ENCODE data around the gene CAMTA2. TPM values are rescaled to one million over a fixed set of nuclear protein-coding genes. Genes with fewer than 3 reads are reported as not detected.
A peak's percentile ranks its signal among the peaks of the same experiment; 100 is the strongest.
"Not testable (repeated sequence)": the region's sequence is repeated elsewhere in the genome, so short reads cannot be mapped to it uniquely, and the experiment has no call there.

The CAMTA2 gene
- total and polyA plus RNA-seq, 3 experiments from 2014 or later: 19.6 to 90.6 (median 85.6) TPM

DNA sequence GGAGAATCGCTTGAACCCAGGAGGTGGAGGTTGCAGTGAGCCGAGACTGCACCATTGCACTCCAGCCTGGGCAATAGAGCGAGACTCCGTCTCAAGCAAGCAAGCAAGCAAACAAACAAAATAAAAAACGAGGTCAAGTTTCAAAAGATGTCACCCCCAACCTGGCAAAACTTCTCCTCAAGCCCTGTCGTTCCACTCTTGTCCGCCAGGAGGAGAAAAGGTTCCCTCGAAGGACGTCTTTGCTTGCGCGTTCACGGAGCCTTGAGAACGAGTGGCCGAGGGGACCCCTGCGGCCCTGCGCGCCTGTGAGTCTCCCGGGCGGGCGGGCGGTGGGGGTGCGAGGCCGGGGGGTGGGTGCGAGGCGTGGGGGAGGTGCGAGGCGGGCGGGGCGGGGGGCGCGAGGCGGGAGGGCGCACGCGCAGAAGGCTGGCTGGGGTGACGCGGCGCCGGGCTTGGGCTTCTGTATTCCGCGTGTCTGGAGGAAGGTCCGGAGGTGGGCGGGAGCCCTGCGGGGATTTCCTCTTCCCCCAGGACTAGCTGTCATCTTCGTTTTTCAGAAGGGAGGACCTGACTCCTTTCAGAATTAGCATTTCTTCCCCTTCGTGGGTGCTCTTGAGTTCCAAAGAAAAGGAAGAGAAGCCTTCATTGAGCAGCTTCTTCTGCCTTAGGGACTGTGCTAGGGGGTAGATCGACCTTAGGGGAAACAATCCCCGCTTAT lies 44.0 kb upstream of the CAMTA2 start:
- peaks cover 19% of the 10 kb centered on the region for H3K4me1 ChIP-seq (ENCODE audit: insufficient read depth, low read length)
- H3K36me3 ChIP-seq (ENCODE audit: insufficient read depth, low read length): no peaks in the 10 kb centered on the region
- peak; percentile 72 to 89 (median 76) for DNase-seq
- Mint-ChIP-seq H3K4me1 (peaks cover 13 to 46% (median 20%) of the 10 kb centered on the region in 3 donors), H3K27me3 (peaks cover 0 to 1% of the 10 kb centered on the region in 2 donors), H3K4me3 (peak overlapping the region; percentile 83 to 92 (median 86)), H3K9me3 (no peaks in the 10 kb centered on the region), H3K27ac (peak overlapping the region; percentile 41 to 96 (median 90)), H3K36me3 (peaks cover 0 to 3% (median 3%) of the 10 kb centered on the region in 3 donors)
- ChIA-PET CTCF (interaction anchor here (0.6 to 7.1 kb wide), 13 partner anchors 11 to 64 kb away, joined by 3 to 125 read pairs (median 7); partner anchors contain the start of genes CAMTA2, INCA1, KIF1C and SPAG7), POLR2A (interaction anchor here (0.7 to 1.9 kb wide), 7 partner anchors 14 to 123 kb away, joined by 3 to 8 read pairs (median 6); partner anchors contain the start of genes INCA1, KIF1C and ZFP3)
- no peak overlapping the region for H3K27ac ChIP-seq (ENCODE audit: low read depth, low read length)
- no peaks in the 10 kb centered on the region for H3K27me3 ChIP-seq (ENCODE audit: insufficient read depth, low read length, poor library complexity, severe bottlenecking)
- no peaks in the 10 kb centered on the region for H3K9me3 ChIP-seq (ENCODE audit: low read length)
- H3K4me3 ChIP-seq (ENCODE audit: low read length): peak overlapping the region; percentile 73

DNA sequence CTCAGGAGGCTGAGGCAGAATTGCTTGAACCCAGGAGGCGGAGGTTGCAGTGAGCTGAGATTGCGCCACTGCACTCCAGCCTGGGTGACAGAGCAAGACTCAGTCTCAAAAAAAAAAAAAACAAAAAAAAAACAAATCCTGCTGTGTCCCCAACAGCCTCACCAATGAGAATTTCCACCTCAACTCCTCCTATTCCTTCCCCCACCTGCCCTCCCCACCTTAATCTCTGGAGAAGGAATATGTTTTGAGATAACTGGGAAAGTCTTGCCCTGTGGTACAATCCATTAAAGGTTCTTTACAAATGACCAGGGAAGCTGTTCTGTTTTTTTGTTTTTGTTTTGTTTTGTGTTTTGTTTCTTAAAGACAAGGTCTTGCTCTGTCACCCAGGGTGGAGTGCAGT lies 42.7 kb upstream of the CAMTA2 start:
- CTCF ChIA-PET: interaction anchor here (1.0 to 7.1 kb wide), 10 partner anchors 10 to 131 kb away, joined by 3 to 125 read pairs (median 8); partner anchors contain the start of genes CAMTA2, INCA1, KIF1C and SPAG7
- DNase-seq; H3K36me3 Mint-ChIP-seq; H3K36me3 ChIP-seq (ENCODE audit: insufficient read depth, low read length); H3K27ac ChIP-seq (ENCODE audit: low read depth, low read length); H3K4me3 ChIP-seq (ENCODE audit: low read length); H3K9me3 Mint-ChIP-seq; H3K27me3 ChIP-seq (ENCODE audit: insufficient read depth, low read length, poor library complexity, severe bottlenecking); H3K9me3 ChIP-seq (ENCODE audit: low read length); H3K27me3 Mint-ChIP-seq: not testable (repeated sequence)
- POLR2A ChIA-PET: interaction anchor here (0.5 to 1.9 kb wide), 6 partner anchors 11 to 318 kb away, joined by 3 to 11 read pairs (median 6); partner anchors contain the start of gene ZFP3
- peaks cover 19% of the 10 kb centered on the region for H3K4me1 ChIP-seq (ENCODE audit: insufficient read depth, low read length)
- Mint-ChIP-seq H3K27ac (peak overlapping the region in 3 of 8 donors; percentile 35 to 87 (median 60)), H3K4me3 (peak overlapping the region in 3 of 7 donors; percentile 84 to 86 (median 86)), H3K4me1 (peaks cover 13 to 46% (median 20%) of the 10 kb centered on the region in 3 donors)

DNA sequence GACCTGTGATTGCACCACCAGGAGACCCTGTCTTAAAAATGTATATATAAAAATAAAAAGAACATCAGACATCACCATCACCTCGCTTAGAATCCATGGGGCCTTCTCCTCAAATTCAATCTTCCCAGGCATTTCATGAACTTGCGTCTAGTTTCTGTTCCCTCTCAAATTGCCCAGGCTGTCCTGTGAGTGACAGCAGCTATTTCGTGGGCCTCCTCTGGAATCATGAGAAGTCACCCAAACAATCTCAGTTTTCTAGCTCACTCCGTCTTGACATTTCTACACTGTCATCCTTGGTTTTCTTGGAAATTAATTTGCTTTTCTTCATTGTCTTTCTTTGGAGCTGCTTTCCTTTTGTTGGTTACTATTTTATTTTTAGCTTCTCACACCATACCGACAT lies 40.4 kb upstream of the CAMTA2 start:
- H3K36me3 ChIP-seq (ENCODE audit: insufficient read depth, low read length): no peaks in the 10 kb centered on the region
- no peak for DNase-seq
- Mint-ChIP-seq H3K4me3 (no peak overlapping the region), H3K4me1 (peaks cover 11 to 31% (median 20%) of the 10 kb centered on the region in 3 donors), H3K27me3 (peaks cover 0 to 1% of the 10 kb centered on the region in 2 donors), H3K27ac (no peak overlapping the region), H3K9me3 (no peaks in the 10 kb centered on the region), H3K36me3 (peaks cover 0 to 13% (median 6%) of the 10 kb centered on the region in 3 donors)
- H3K4me1 ChIP-seq (ENCODE audit: insufficient read depth, low read length): peaks cover 19% of the 10 kb centered on the region
- CTCF ChIA-PET: interaction anchor here (1.1 to 7.1 kb wide), 2 partner anchors 21 to 35 kb away, joined by 3 to 125 read pairs; no protein-coding TSS in a partner anchor
- POLR2A ChIA-PET: interaction anchor here (0.6 kb wide), 1 partner anchor 89 kb away, joined by 3 read pairs; no protein-coding TSS in a partner anchor
- H3K9me3 ChIP-seq (ENCODE audit: low read length): no peaks in the 10 kb centered on the region
- H3K27ac ChIP-seq (ENCODE audit: low read depth, low read length): no peak overlapping the region
- no peaks in the 10 kb centered on the region for H3K27me3 ChIP-seq (ENCODE audit: insufficient read depth, low read length, poor library complexity, severe bottlenecking)
- no peak overlapping the region for H3K4me3 ChIP-seq (ENCODE audit: low read length)

DNA sequence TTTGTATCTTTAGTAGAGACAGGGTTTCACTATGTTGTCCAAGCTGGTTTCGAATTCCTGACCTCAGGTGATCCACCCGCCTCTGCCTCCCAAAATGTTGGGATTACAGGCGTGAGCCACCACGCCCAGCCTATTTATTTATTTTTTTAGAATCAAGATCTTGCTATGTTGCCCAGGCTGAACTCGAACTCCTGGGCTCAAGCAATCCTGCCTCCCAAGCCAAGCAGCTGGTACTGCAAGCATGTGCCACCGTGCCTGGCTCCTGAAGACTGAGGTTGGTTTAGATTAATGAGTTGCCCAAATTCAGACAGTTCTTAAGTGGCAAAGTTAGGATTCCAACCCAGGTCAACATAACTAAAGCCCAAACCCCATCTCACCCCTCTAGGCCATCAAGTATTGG lies 39.8 kb upstream of the CAMTA2 start:
- Histone ChIP-seq H3K4me1 (ENCODE audit: insufficient read depth, low read length) (peaks cover 17% of the 10 kb centered on the region), H3K9me3 (ENCODE audit: low read length) (no peaks in the 10 kb centered on the region), H3K4me3 (ENCODE audit: low read length) (no peak overlapping the region), H3K36me3 (ENCODE audit: insufficient read depth, low read length) (no peaks in the 10 kb centered on the region), H3K27me3 (ENCODE audit: insufficient read depth, low read length, poor library complexity, severe bottlenecking) (no peaks in the 10 kb centered on the region), H3K27ac (ENCODE audit: low read depth, low read length) (no peak overlapping the region)
- peaks cover 0 to 19% (median 6%) of the 10 kb centered on the region in 3 donors for H3K36me3 Mint-ChIP-seq
- H3K27ac Mint-ChIP-seq: no peak overlapping the region
- DNase-seq: no peak
- POLR2A ChIA-PET: interaction anchor here (0.6 kb wide), 1 partner anchor 32 kb away, joined by 9 read pairs; no protein-coding TSS in a partner anchor
- CTCF ChIA-PET: interaction anchor here (1.1 to 7.1 kb wide), 2 partner anchors 22 to 36 kb away, joined by 3 to 125 read pairs; no protein-coding TSS in a partner anchor
- H3K4me3 Mint-ChIP-seq: no peak overlapping the region
- peaks cover 0 to 1% of the 10 kb centered on the region in 2 donors for H3K27me3 Mint-ChIP-seq
- H3K9me3 Mint-ChIP-seq: no peaks in the 10 kb centered on the region
- peaks cover 11 to 26% (median 20%) of the 10 kb centered on the region in 3 donors for H3K4me1 Mint-ChIP-seq

DNA sequence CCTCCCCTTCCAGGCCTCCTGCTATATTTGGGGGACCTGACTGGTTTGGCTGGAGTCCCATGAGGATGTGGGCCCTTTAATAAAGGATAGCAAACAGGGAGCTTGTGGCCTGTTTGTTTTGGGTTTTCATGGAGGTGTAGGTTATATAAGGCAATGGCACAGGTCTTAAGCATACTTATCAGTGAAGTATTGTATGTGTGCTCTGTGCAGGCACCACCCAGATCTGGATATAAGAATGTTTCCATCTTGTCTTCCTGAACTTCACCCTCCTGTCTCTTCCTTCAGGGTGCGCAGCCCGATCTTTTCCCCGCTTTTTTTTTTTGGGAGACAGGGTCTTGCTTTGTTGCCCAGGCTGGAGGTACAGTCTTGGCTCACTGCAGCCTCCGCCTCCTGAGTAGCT lies 37.1 kb upstream of the CAMTA2 start:
- H3K9me3 Mint-ChIP-seq: no peaks in the 10 kb centered on the region
- peaks cover 0 to 40% (median 11%) of the 10 kb centered on the region in 3 donors for H3K36me3 Mint-ChIP-seq
- H3K27ac ChIP-seq (ENCODE audit: low read depth, low read length): no peak overlapping the region
- no peak overlapping the region for H3K4me3 Mint-ChIP-seq
- H3K4me3 ChIP-seq (ENCODE audit: low read length): no peak overlapping the region
- POLR2A ChIA-PET: interaction anchor here (0.7 kb wide), 1 partner anchor 51 kb away, joined by 5 read pairs; no protein-coding TSS in a partner anchor
- peaks cover 6% of the 10 kb centered on the region for H3K36me3 ChIP-seq (ENCODE audit: insufficient read depth, low read length)
- peaks cover 0 to 1% of the 10 kb centered on the region in 2 donors for H3K27me3 Mint-ChIP-seq
- no peak for DNase-seq
- CTCF ChIA-PET: no interaction called here
- peaks cover 0 to 4% (median 0%) of the 10 kb centered on the region in 3 donors for H3K4me1 Mint-ChIP-seq
- no peaks in the 10 kb centered on the region for H3K9me3 ChIP-seq (ENCODE audit: low read length)
- H3K4me1 ChIP-seq (ENCODE audit: insufficient read depth, low read length): no peaks in the 10 kb centered on the region
- no peak overlapping the region for H3K27ac Mint-ChIP-seq
- H3K27me3 ChIP-seq (ENCODE audit: insufficient read depth, low read length, poor library complexity, severe bottlenecking): no peaks in the 10 kb centered on the region

DNA sequence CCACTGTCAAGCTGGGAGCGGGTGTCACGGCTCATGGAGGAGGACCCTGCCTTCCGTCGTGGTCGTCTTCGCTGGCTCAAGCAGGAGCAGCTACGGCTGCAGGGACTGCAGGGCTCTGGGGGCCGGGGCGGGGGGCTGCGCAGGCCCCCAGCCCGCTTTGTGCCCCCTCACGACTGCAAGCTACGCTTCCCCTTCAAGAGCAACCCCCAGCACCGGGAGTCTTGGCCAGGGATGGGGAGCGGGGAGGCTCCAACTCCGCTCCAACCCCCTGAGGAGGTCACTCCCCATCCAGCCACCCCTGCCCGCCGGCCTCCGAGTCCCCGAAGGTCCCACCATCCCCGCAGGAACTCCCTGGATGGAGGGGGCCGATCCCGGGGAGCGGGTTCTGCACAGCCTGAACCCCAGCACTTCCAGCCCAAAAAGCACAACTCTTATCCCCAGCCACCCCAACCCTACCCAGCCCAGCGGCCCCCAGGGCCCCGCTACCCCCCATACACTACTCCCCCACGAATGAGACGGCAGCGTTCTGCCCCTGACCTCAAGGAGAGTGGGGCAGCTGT lies 36.2 kb upstream of the CAMTA2 start:
- no peaks in the 10 kb centered on the region for H3K27me3 ChIP-seq (ENCODE audit: insufficient read depth, low read length, poor library complexity, severe bottlenecking)
- H3K4me3 Mint-ChIP-seq: no peak overlapping the region
- peaks cover 0 to 1% of the 10 kb centered on the region in 2 donors for H3K27me3 Mint-ChIP-seq
- ChIA-PET CTCF (interaction anchor here (1.3 kb wide), 1 partner anchor 120 kb away, joined by 3 read pairs; the partner anchor contains the start of gene CHRNE), POLR2A (no interaction called here)
- H3K4me1 ChIP-seq (ENCODE audit: insufficient read depth, low read length): no peaks in the 10 kb centered on the region
- peaks cover 6% of the 10 kb centered on the region for H3K36me3 ChIP-seq (ENCODE audit: insufficient read depth, low read length)
- no peak overlapping the region for H3K27ac Mint-ChIP-seq
- no peak overlapping the region for H3K27ac ChIP-seq (ENCODE audit: low read depth, low read length)
- H3K36me3 Mint-ChIP-seq: peaks cover 0 to 48% (median 13%) of the 10 kb centered on the region in 3 donors
- H3K4me1 Mint-ChIP-seq: peaks cover 0 to 8% (median 0%) of the 10 kb centered on the region in 3 donors
- H3K9me3 Mint-ChIP-seq: no peaks in the 10 kb centered on the region
- H3K4me3 ChIP-seq (ENCODE audit: low read length): no peak overlapping the region
- no peaks in the 10 kb centered on the region for H3K9me3 ChIP-seq (ENCODE audit: low read length)
- DNase-seq: no peak

DNA sequence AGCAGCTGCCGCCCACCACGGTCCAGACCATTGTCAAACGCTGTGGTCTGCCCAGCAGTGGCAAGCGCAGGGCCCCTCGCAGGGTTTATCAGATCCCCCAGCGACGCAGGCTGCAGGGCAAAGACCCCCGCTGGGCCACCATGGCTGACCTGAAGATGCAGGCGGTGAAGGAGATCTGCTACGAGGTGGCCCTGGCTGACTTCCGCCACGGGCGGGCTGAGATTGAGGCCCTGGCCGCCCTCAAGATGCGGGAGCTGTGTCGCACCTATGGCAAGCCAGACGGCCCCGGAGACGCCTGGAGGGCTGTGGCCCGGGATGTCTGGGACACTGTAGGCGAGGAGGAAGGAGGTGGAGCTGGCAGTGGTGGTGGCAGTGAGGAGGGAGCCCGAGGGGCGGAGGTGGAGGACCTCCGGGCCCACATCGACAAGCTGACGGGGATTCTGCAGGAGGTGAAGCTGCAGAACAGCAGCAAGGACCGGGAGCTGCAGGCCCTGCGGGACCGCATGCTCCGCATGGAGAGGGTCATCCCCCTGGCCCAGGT lies 34.8 kb upstream of the CAMTA2 start:
- no peaks in the 10 kb centered on the region for H3K9me3 ChIP-seq (ENCODE audit: low read length)
- H3K27me3 ChIP-seq (ENCODE audit: insufficient read depth, low read length, poor library complexity, severe bottlenecking): no peaks in the 10 kb centered on the region
- DNase-seq: no peak
- peaks cover 0 to 54% (median 10%) of the 10 kb centered on the region in 3 donors for H3K36me3 Mint-ChIP-seq
- H3K36me3 ChIP-seq (ENCODE audit: insufficient read depth, low read length): peaks cover 6% of the 10 kb centered on the region
- ChIA-PET CTCF (interaction anchor here (1.3 kb wide), 1 partner anchor 119 kb away, joined by 3 read pairs; the partner anchor contains the start of gene CHRNE), POLR2A (no interaction called here)
- H3K27me3 Mint-ChIP-seq: no peaks in the 10 kb centered on the region
- no peaks in the 10 kb centered on the region for H3K9me3 Mint-ChIP-seq
- peaks cover 0 to 8% (median 0%) of the 10 kb centered on the region in 3 donors for H3K4me1 Mint-ChIP-seq
- H3K4me3 Mint-ChIP-seq: no peak overlapping the region
- no peak overlapping the region for H3K4me3 ChIP-seq (ENCODE audit: low read length)
- H3K27ac ChIP-seq (ENCODE audit: low read depth, low read length): no peak overlapping the region
- no peaks in the 10 kb centered on the region for H3K4me1 ChIP-seq (ENCODE audit: insufficient read depth, low read length)
- no peak overlapping the region for H3K27ac Mint-ChIP-seq

Data from CD8-positive, alpha-beta memory T cell (primary cell).